GM12872 (cell line): ENCODE data around the gene GAMT.

Experiments used
- CTCF ChIP-seq: IDR thresholded peaks from 3 replicates; pipeline ENCODE4 v1.5.1; 2011; ENCODE audit warnings: low read depth, mild to moderate bottlenecking, low read length, moderate library complexity; ENCODE audit not compliant: insufficient read depth

GAMT gene

GRCh38 chr19:1423436-1424191 lies 22.3 kb upstream of the GAMT start:
- no peak for TF ChIP-seq CTCF

GRCh38 chr19:1422943-1423342 lies 21.6 kb upstream of the GAMT start:
- TF ChIP-seq CTCF: no peak

GRCh38 chr19:1422360-1422759 lies 21.0 kb upstream of the GAMT start:
- no peak for TF ChIP-seq CTCF

- no peak for TF ChIP-seq CTCF
These were observed 20.6 kb upstream of the GAMT start for GRCh38 chr19:1421958-1422305.

GRCh38 chr19:1421218-1421957 lies 20.0 kb upstream of the GAMT start:
- TF ChIP-seq CTCF: no peak

GRCh38 chr19:1420590-1420989 lies 19.2 kb upstream of the GAMT start:
- TF ChIP-seq CTCF: no peak

- no peak for TF ChIP-seq CTCF
These were observed 17.8 kb upstream of the GAMT start for GRCh38 chr19:1418951-1419738.
